Panc1 (cell line): ENCODE results near the gene BBOF1. TPM values are rescaled to one million over a fixed set of nuclear protein-coding genes. Genes with fewer than 3 reads are reported as not detected.

Experiments used
- ATAC-seq: fragments of 200-7000 bp; cut with Tn5 transposase; 2 replicates; pipeline ENCODE4 v1.9.1; 2020; ENCODE audit warnings: mild to moderate bottlenecking, moderate library complexity
- BruUV-seq: library from RNA; stranded (reverse); fragments of 400-500 nt; replicated peaks from 2 replicates; lab custom pipeline; 2021; lab: Mats Ljungman, UMichigan
- CTCF ChIA-PET: fragments of 300-600 bp; sonication (Branson Sonifier 250); formaldehyde crosslinking; loops from one replicate; lab custom pipeline; 2022; ENCODE audit warnings: antibody characterized with exemption; lab: Charles Lee
- POLR2A ChIA-PET: fragments of 300-600 bp; sonication (Branson Sonifier 250); formaldehyde crosslinking; loops from one replicate; lab custom pipeline; 2022; ENCODE audit warnings: antibody characterized with exemption; lab: Charles Lee
- DNase-seq: peaks from one replicate; pipeline ENCODE4 v3.0.0-alpha.2; 2010; ENCODE audit warnings: low read depth, low spot score
- H3K27ac ChIP-seq: 2 replicates; pipeline ENCODE4 v1.5.1; 2011; ENCODE audit warnings: mild to moderate bottlenecking, low read length, inconsistent platforms
- H3K27me3 ChIP-seq: fragments of 200-500 bp; sonication (Bioruptor generic); 2 replicates; pipeline ENCODE4 v1.6.0; 2014; ENCODE audit warnings: low read length, inconsistent platforms; ENCODE audit not compliant: control insufficient read depth, insufficient read depth
- H3K36me3 ChIP-seq: fragments of 200-500 bp; sonication (Bioruptor generic); 2 replicates; pipeline ENCODE4 v1.5.1; 2014; ENCODE audit warnings: inconsistent platforms, mild to moderate bottlenecking, low read length, moderate library complexity; ENCODE audit not compliant: control insufficient read depth, insufficient read depth
- H3K4me1 ChIP-seq: 2 replicates; pipeline ENCODE4 v1.5.1; 2011; ENCODE audit warnings: inconsistent platforms, mild to moderate bottlenecking, low read length, moderate library complexity; ENCODE audit not compliant: control insufficient read depth, insufficient read depth
- H3K4me3 ChIP-seq, 2 experiments: 2 replicates each; pipeline ENCODE4 v1.5.1; 2011 to 2012; ENCODE audit warnings: low read depth in 2 of 2, low read length in 2 of 2, mild to moderate bottlenecking in 2 of 2, inconsistent platforms in 1 of 2, moderate library complexity in 1 of 2
- H3K9me3 ChIP-seq: fragments of 200-500 bp; sonication (Bioruptor generic); 2 replicates; pipeline ENCODE4 v1.5.1; 2014; ENCODE audit warnings: low read depth, mild to moderate bottlenecking, inconsistent platforms, low read length, moderate library complexity; ENCODE audit not compliant: control insufficient read depth, insufficient read depth
- CTCF ChIP-seq: fragments of 450-650 bp; IDR thresholded peaks from 2 replicates; pipeline ENCODE4 v1.5.1; 2017; ENCODE audit warnings: mild to moderate bottlenecking
- POLR2AphosphoS5 ChIP-seq: IDR thresholded peaks from 2 replicates; pipeline ENCODE4 v1.6.1; 2012; ENCODE audit warnings: mild to moderate bottlenecking, low read depth, low read length, moderate library complexity
- REST ChIP-seq, 2 experiments: IDR thresholded peaks; 2 replicates each; pipeline ENCODE4 v1.6.1; 2011 to 2012; ENCODE audit warnings: low read depth in 2 of 2, control low read depth in 1 of 2, low read length in 1 of 2, mild to moderate bottlenecking in 1 of 2, moderate library complexity in 1 of 2; ENCODE audit not compliant: insufficient read depth in 1 of 2
- SIN3A ChIP-seq: IDR thresholded peaks from 2 replicates; pipeline ENCODE4 v1.6.1; 2012; ENCODE audit warnings: low read depth, mild to moderate bottlenecking, low read length, moderate library complexity, borderline replicate concordance; ENCODE audit not compliant: insufficient read depth
- TCF7L2 ChIP-seq: IDR thresholded peaks from 2 replicates; pipeline ENCODE4 v1.6.1; 2011; ENCODE audit warnings: mild to moderate bottlenecking, low read depth, low read length, inconsistent platforms
- in situ Hi-C: cut with HindIII; loops from 2 replicates; pipeline ENCODE4 v1.10.0; 2016; ENCODE audit warnings: low sequenced_read_pairs, low pct_unique_long_range_greater_than_20kb
- intact Hi-C: fragments of 100-400 bp; cut with micrococcal nuclease; formaldehyde crosslinking; loops from one replicate; pipeline ENCODE4 v1.10.0; 2022; ENCODE audit not compliant: unreplicated experiment
- total RNA-seq: library from RNA; stranded (reverse); gene quantifications from one replicate; pipeline ENCODE4 v1.2.1, GENCODE V29; 2021; ENCODE audit not compliant: unreplicated experiment

The BBOF1 gene
- total RNA-seq, 1 experiment from 2014 or later: 1.9 TPM

GRCh38 chr14:74064883-74065282, 45.7 kb downstream of the BBOF1 start:
- BruUV-seq: no TSS peak
- in situ Hi-C loops: no loop called here
- CTCF ChIA-PET: interaction anchor here (0.7 kb wide), 1 partner anchor 543 kb away, joined by 3 read pairs; no protein-coding TSS in a partner anchor
- H3K27me3 ChIP-seq: no peaks in the 10 kb centered on the region
- POLR2A ChIA-PET: no interaction called here
- intact Hi-C loops: no loop called here
- ATAC-seq (no peak), DNase-seq (no peak)
- no peaks in the 10 kb centered on the region for H3K4me1 ChIP-seq
- no peak overlapping the region for H3K27ac ChIP-seq
- H3K9me3 ChIP-seq: no peaks in the 10 kb centered on the region
- no peaks in the 10 kb centered on the region for H3K36me3 ChIP-seq
- H3K4me3 ChIP-seq: no peak overlapping the region
- TF ChIP-seq CTCF (no peak), REST (IDR thresholded peaks at IDR 0.05; ENCODE audit: insufficient read depth in 1 of 2, low read depth in 2 of 2, low read length in 1 of 2) (no peak), TCF7L2 (no peak), SIN3A (no peak)

DNA sequence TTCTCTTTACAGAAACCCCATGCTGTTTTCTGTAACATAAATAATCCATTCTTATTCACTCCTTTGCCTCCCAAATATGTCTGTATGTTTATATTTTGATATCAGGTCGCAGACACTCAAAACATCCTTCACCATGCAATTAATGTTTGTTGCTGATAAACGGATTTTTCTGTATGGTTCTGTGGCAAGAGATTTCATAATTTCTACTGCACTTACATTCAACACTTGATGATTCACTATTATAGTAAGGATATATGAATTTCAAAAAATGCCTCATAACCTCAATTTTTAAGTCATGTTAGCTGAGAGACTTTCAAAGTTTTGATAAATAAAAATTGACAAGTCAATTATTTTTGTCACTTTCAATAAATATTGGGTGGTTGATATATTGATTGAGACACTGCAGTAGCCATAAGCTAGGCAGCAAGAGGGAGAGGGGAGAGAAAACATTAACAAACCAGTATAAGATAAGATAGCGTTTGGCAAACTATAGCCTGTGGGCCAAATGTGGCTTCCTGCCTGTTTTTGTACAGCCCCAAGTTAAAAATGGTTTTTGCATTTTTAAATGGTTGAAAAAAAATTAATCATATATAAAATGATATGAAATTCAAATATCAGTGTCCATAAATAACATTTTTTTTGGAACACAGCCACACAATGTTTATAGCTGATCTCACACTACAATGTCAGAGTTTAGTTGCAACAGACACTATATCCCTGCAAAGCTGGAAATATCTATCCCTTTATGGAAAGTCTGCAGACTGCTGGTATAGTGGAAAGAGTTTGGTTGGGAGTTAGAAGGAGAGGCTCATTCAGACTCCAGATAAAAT, 46.8 kb downstream of the BBOF1 start:
- in situ Hi-C loops: no loop called here
- BruUV-seq: no TSS peak

More for the DNA sequence above, 46.8 kb downstream of the BBOF1 start:
- intact Hi-C loops: no loop called here
- H3K27ac ChIP-seq: no peak overlapping the region
- CTCF ChIA-PET: no interaction called here
- no peak for ATAC-seq
- no peaks in the 10 kb centered on the region for H3K36me3 ChIP-seq
- POLR2A ChIA-PET: no interaction called here
- H3K27me3 ChIP-seq: no peaks in the 10 kb centered on the region
- H3K4me3 ChIP-seq: no peak overlapping the region
- DNase-seq: no peak
- H3K9me3 ChIP-seq: no peaks in the 10 kb centered on the region
- H3K4me1 ChIP-seq: no peaks in the 10 kb centered on the region
- TF ChIP-seq CTCF: no peak
- no peak for TF ChIP-seq POLR2AphosphoS5
- no peak for TF ChIP-seq REST (IDR thresholded peaks at IDR 0.05; ENCODE audit: insufficient read depth in 1 of 2, low read depth in 2 of 2, low read length in 1 of 2)
- no peak for TF ChIP-seq SIN3A
- TF ChIP-seq TCF7L2: no peak
